CD4-positive, alpha-beta T cell (primary cell): ENCODE data around the gene ZNF628. TPM values are rescaled to one million over a fixed set of nuclear protein-coding genes. Genes with fewer than 3 reads are reported as not detected.

Experiments used
- ATAC-seq: fragments of 200-7000 bp; cut with Tn5 transposase; one replicate; pipeline ENCODE4 v1.10.0; 2022; ENCODE audit warnings: mild to moderate bottlenecking; ENCODE audit not compliant: poor library complexity
- CTCF ChIA-PET: fragments of 350-600 bp; sonication (Branson Sonifier 250); formaldehyde crosslinking; loops from one replicate; lab custom pipeline; 2021; ENCODE audit warnings: antibody characterized with exemption, inconsistent platforms; lab: Charles Lee
- POLR2A ChIA-PET: fragments of 350-600 bp; sonication (Branson Sonifier 250); formaldehyde crosslinking; loops from one replicate; lab custom pipeline; 2021; ENCODE audit warnings: antibody characterized with exemption, inconsistent platforms; lab: Charles Lee
- DNase-seq, 14 experiments: peaks; one replicate each; pipeline ENCODE4 v3.0.0-alpha.2; 2013 to 2020; ENCODE audit warnings: mixed read lengths in 2 of 14
- H3K27ac ChIP-seq, 2 donors: one replicate each; pipeline versions ENCODE4 v1.5.1 to v1.7.0; 2013; ENCODE audit warnings: low read length in 2 of 2, low read depth in 1 of 2, mild to moderate bottlenecking in 1 of 2
- H3K27me3 ChIP-seq, 2 experiments: 1 replicate in 1 of 2; 2 replicates in 1 of 2; pipeline versions ENCODE4 v1.6.1 to v1.7.0; 2013; ENCODE audit warnings: low read length in 2 of 2, control low read depth in 1 of 2, mild to moderate bottlenecking in 1 of 2, moderate library complexity in 1 of 2; ENCODE audit not compliant: insufficient read depth in 2 of 2, control insufficient read depth in 1 of 2
- H3K36me3 ChIP-seq: one replicate; pipeline ENCODE4 v1.6.1; 2013; ENCODE audit warnings: low read length, control low read depth; ENCODE audit not compliant: insufficient read depth
- H3K4me1 ChIP-seq: one replicate; pipeline ENCODE4 v1.6.1; 2013; ENCODE audit warnings: low read length, control low read depth; ENCODE audit not compliant: insufficient read depth
- H3K4me3 ChIP-seq: one replicate; pipeline ENCODE4 v1.5.1; 2013; ENCODE audit warnings: mild to moderate bottlenecking, low read length, moderate library complexity
- H3K9me3 ChIP-seq, 2 experiments: 1 replicate in 1 of 2; 2 replicates in 1 of 2; pipeline versions ENCODE4 v1.6.1 to v1.7.0; 2013; ENCODE audit warnings: low read length in 2 of 2, mild to moderate bottlenecking in 2 of 2, control low read depth in 1 of 2, moderate library complexity in 1 of 2; ENCODE audit not compliant: control insufficient read depth in 1 of 2, insufficient read depth in 1 of 2
- H3K27ac Mint-ChIP-seq: one replicate; pipeline ENCODE4 v1.8.0; 2020; ENCODE audit warnings: mixed read lengths
- H3K27me3 Mint-ChIP-seq: one replicate; pipeline ENCODE4 v1.8.0; 2021; ENCODE audit warnings: mixed read lengths
- H3K36me3 Mint-ChIP-seq: one replicate; pipeline ENCODE4 v1.8.0; 2021; ENCODE audit warnings: low read depth, mixed read lengths
- H3K4me1 Mint-ChIP-seq: one replicate; pipeline ENCODE4 v1.8.0; 2021; ENCODE audit warnings: low read depth, mixed read lengths
- H3K4me3 Mint-ChIP-seq: one replicate; pipeline ENCODE4 v1.8.0; 2020; ENCODE audit warnings: mild to moderate bottlenecking, mixed read lengths
- H3K9me3 Mint-ChIP-seq: one replicate; pipeline ENCODE4 v1.8.0; 2020; ENCODE audit warnings: mixed read lengths
- intact Hi-C, 2 experiments: fragments of 100-400 bp; cut with DNase I in 1 of 2; cut with micrococcal nuclease in 1 of 2; formaldehyde crosslinking; loops; one replicate each; pipeline versions ENCODE4 v1.15.1 to v1.9.0; 2023 to 2025; cut with DNase I, micrococcal nuclease
- total RNA-seq, 174 experiments: library from RNA in 2 of 174; stranded (reverse) in 2 of 174; gene quantifications; one replicate each; pipeline ENCODE4 v1.2.3 and lab custom pipeline; 2021 to 2026
- TF ChIP-seq, protein P1 (sequence below): fragments of 200-600 bp; IDR thresholded peaks from one replicate; pipeline ENCODE4 v1.8.0; 2022; ENCODE audit warnings: antibody characterized with exemption, mild to moderate bottlenecking

The ZNF628 gene
- total RNA-seq, 2 experiments from 2014 or later = 26.6 to 27.2 TPM

DNA sequence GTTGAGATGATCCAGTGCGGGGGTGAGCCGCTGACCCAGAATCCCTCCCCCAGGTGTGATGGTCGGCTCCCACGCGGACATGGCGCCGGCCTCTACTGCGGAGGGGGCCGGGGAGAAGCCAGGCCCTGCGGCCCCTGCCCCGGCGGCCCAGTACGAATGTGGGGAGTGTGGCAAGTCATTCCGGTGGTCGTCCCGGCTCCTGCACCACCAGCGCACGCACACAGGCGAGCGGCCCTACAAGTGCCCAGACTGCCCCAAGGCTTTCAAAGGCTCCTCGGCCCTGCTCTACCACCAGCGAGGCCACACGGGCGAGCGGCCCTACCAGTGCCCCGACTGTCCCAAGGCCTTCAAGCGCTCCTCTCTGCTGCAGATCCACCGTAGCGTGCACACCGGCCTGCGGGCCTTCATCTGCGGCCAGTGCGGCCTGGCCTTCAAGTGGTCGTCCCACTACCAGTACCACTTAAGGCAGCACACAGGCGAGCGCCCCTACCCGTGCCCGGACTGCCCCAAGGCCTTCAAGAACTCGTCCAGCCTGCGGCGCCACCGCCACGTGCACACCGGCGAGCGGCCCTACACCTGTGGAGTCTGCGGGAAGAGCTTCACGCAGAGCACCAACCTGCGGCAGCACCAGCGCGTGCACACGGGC lies 4.9 kb downstream of the ZNF628 start:
- DNase-seq = no peak
- Histone ChIP-seq H3K9me3 (no peaks in the 10 kb centered on the region), H3K36me3 (peaks cover 8% of the 10 kb centered on the region), H3K27ac (no peak overlapping the region), H3K4me3 (no peak overlapping the region), H3K27me3 (no peaks in the 10 kb centered on the region), H3K4me1 (peaks cover 45% of the 10 kb centered on the region)
- Mint-ChIP-seq H3K4me3 (no peak overlapping the region), H3K36me3 (peaks cover 8% of the 10 kb centered on the region), H3K27ac (no peak overlapping the region), H3K27me3 (no peaks in the 10 kb centered on the region), H3K4me1 (peaks cover 42% of the 10 kb centered on the region), H3K9me3 (no peaks in the 10 kb centered on the region)
- POLR2A ChIA-PET = no interaction called here
- CTCF ChIA-PET = no interaction called here
- TF ChIP-seq, protein P1, sequence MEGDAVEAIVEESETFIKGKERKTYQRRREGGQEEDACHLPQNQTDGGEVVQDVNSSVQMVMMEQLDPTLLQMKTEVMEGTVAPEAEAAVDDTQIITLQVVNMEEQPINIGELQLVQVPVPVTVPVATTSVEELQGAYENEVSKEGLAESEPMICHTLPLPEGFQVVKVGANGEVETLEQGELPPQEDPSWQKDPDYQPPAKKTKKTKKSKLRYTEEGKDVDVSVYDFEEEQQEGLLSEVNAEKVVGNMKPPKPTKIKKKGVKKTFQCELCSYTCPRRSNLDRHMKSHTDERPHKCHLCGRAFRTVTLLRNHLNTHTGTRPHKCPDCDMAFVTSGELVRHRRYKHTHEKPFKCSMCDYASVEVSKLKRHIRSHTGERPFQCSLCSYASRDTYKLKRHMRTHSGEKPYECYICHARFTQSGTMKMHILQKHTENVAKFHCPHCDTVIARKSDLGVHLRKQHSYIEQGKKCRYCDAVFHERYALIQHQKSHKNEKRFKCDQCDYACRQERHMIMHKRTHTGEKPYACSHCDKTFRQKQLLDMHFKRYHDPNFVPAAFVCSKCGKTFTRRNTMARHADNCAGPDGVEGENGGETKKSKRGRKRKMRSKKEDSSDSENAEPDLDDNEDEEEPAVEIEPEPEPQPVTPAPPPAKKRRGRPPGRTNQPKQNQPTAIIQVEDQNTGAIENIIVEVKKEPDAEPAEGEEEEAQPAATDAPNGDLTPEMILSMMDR = no peak
- intact Hi-C loops = no loop called here
- no peak for ATAC-seq

DNA sequence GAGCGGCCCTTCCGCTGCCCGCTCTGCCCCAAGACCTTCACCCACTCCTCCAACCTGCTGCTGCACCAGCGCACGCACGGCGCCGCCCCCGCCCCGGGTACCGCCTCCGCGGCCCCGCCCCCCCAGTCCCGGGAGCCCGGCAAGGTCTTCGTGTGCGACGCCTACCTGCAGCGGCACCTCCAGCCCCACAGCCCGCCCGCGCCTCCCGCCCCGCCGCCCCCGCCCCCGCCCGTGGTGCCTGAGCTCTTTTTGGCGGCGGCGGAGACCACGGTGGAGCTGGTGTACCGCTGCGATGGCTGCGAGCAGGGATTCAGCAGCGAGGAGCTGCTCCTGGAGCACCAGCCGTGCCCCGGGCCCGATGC lies 5.4 kb downstream of the ZNF628 start:
- Mint-ChIP-seq H3K27me3 (no peaks in the 10 kb centered on the region), H3K4me3 (no peak overlapping the region), H3K4me1 (peaks cover 40% of the 10 kb centered on the region), H3K36me3 (peaks cover 6% of the 10 kb centered on the region), H3K9me3 (no peaks in the 10 kb centered on the region), H3K27ac (no peak overlapping the region)
- POLR2A ChIA-PET = no interaction called here
- Histone ChIP-seq H3K36me3 (peaks cover 8% of the 10 kb centered on the region), H3K27ac (no peak overlapping the region), H3K9me3 (no peaks in the 10 kb centered on the region), H3K27me3 (no peaks in the 10 kb centered on the region), H3K4me1 (peaks cover 45% of the 10 kb centered on the region), H3K4me3 (no peak overlapping the region)
- TF ChIP-seq, protein P1 = no peak
- DNase-seq = no peak
- ATAC-seq = no peak
- CTCF ChIA-PET = no interaction called here
- intact Hi-C loops = no loop called here

DNA sequence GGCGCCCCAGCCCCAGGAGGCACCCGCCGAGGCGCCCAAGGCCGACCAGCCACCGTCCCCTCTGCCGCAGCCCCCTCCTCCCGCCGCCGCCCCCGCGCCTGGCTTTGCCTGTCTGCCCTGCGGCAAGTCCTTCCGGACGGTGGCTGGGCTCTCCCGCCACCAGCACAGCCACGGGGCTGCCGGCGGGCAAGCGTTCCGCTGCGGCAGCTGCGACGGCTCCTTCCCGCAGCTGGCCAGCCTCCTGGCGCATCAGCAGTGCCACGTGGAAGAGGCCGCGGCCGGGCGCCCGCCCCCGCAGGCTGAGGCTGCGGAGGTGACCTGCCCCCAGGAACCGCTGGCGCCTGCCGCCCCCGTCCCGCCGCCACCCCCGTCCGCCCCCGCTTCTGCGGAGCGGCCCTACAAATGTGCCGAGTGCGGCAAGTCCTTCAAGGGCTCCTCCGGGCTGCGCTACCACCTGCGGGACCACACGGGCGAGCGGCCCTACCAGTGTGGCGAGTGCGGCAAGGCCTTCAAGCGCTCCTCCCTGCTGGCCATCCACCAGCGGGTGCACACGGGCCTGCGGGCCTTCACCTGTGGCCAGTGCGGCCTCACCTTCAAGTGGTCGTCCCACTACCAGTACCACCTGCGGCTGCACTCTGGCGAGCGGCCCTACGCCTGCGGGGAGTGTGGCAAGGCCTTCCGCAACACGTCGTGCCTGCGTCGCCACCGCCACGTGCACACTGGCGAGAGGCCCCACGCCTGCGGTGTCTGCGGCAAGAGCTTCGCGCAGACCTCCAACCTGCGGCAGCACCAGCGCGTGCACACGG lies 5.9 kb downstream of the ZNF628 start:
- H3K36me3 Mint-ChIP-seq = peaks cover 6% of the 10 kb centered on the region
- Histone ChIP-seq H3K27me3 (no peaks in the 10 kb centered on the region), H3K4me1 (peaks cover 39% of the 10 kb centered on the region), H3K9me3 (no peaks in the 10 kb centered on the region), H3K36me3 (peaks cover 8% of the 10 kb centered on the region), H3K4me3 (no peak overlapping the region), H3K27ac (no peak overlapping the region)
- H3K27ac Mint-ChIP-seq = no peak overlapping the region
- H3K4me1 Mint-ChIP-seq = peaks cover 34% of the 10 kb centered on the region
- ATAC-seq = no peak
- H3K9me3 Mint-ChIP-seq = no peaks in the 10 kb centered on the region
- intact Hi-C loops = no loop called here
- TF ChIP-seq, protein P1 = no peak
- H3K27me3 Mint-ChIP-seq = no peaks in the 10 kb centered on the region
- POLR2A ChIA-PET = no interaction called here
- H3K4me3 Mint-ChIP-seq = no peak overlapping the region
- no peak for DNase-seq
- CTCF ChIA-PET = no interaction called here
